ENCODE results near the gene ICE1.
"Not testable (repeated sequence)": the region's sequence is repeated elsewhere in the genome, so short reads cannot be mapped to it uniquely, and the experiment has no call there.

The ICE1 gene

DNA sequence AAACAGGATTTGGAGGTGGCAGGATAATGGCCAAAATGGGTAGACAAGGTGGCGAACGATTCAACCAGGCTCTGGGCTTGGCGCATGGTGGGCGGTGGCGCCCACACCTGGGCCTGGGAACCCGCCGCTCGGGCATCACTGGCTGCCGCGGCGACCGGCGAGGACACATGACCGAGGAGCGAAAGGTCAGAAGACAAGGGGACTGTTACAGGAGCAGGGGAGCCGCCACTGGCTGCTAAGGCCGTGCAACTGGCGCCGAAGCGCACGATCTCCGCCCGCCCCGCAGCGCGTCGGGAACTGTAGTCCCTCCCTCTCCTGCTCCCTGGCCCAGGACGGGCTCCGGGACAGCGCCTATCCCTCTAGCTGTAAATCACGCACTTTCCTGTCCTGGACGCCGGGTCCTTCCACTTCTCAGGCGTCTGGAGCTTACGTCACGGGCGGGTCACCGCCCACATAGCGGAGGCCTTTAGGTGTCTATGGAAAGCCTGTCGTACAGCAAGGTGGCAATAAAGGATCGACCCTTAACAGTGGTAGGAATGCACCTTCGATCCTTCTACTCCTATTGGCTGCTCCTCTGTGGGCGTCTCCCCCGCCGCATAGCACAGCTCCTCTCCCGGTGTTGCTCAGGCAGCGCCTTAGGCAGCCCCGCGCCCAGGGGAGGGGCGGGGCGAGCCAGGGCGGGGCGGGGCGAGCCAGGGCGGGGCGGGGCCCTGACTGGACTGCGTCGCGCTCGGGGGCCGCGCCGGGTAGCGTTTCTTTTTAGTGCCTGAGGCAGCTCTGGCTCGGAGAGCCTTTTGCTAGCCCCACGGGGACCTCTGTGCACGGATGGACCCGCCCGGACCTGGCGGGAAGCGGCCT lies at the start of gene ICE1:
Gene ICE1 (plus strand): TSS at position 717 of the 858 bp plus-strand sequence. CDS start 239 bp downstream, outside the sequence.
- peak; percentile 94 for FAIRE-seq

GRCh38 chr5:5372930-5373329 lies 49.5 kb upstream of the ICE1 start:
- FAIRE-seq: no peak

DNA sequence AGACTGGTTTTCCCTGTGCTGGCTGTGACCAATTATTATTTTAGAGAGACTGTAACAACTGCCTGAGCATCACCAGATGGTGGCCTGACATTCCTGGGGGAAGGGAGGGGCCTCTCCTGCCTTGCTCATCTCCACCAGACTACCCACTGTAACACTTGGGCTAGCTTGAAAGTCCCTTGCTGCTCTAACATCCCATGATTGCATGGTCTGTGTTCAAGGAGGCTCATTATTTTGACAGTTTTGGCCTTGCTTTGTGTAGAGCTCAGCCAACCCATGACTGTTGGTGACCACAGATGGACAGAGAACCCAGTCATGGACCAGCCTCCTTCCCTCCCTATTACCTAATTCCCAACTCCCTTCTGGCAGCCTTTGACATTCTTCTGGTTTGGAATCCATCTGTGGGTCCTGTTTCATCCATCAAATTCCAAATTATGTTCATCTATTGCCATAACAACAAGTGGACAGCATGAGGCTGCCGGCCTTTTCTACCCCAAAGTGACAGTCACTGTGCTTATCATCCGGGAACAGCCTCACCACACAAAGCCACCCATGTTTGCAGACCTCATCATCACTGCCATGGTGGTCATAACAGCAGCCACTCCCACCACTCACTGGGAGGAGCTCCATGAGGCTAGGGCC lies 49.0 kb upstream of the ICE1 start:
- FAIRE-seq: no peak

DNA sequence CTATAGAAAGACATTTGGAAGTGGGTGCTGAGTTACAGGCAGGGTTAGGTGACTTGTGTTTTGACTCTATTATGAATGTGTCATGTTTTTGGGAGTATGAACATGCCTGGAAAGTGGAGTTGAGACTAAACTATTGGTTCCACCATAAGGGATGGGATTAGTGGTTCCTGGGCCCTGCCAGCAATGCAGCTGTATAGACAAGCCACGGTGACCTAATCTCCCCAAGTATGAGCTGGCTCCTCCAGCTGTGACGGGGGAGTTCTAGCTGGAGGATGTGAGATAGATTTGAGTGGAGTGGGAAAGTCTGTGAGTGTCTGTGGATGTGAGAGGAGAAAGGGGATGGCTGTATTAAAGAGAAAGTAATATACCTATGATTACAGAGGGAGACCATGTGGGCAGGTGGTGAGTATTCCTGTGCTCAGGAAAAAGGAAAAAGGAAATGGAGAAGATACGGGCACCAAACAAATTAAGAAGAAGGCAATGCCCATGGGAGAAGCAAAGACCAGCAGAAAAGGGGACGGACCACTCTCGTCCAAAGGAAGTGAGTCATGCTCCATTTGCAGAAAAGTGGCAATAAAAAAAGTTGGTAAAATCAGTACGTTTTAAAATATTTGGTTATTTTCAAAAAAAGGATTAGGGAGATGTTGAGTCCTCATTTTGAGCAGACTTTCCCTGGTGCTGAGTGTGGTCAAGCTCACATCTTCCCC lies 48.3 kb upstream of the ICE1 start:
- no peak for FAIRE-seq

DNA sequence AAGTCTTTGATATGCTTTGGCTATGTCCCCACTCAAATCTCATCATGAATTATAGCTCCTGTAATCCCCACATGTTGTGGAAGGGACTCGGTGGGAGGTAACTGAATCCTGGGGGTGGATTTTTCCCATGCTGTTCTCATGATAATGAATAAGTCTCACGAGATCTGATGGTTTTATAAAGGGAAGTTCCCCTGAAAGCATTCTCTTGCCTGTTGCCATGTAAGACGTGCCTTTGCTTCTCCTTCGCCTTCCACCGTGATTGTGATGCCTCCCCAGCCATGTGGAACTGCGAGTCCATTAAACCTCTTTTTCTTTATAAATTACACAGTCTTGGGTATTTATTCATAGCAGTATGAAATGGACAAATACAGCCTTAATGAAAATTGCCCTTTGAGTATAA lies 44.7 kb upstream of the ICE1 start:
- FAIRE-seq: no peak

DNA sequence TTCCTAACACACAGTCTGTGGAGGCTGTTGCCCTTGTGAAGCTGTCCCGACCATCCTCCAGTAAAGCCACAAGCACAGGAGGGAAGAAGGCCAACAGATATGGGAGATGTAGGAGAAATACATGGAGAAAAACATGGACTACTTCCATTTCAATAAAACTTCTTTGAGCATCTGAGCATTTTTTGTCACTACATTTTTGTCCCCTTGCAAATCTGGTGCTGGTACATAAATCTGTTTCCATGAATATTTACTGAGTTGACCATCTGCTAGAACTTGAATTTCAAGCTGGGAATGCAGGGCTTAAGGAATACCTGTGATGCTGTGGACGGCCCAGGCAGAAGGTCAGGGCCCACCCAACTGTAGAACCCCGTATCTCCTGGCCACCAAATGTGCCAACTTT lies 43.9 kb upstream of the ICE1 start:
- no peak for FAIRE-seq

GRCh38 chr5:5380298-5380697 lies 42.2 kb upstream of the ICE1 start:
- no peak for FAIRE-seq

DNA sequence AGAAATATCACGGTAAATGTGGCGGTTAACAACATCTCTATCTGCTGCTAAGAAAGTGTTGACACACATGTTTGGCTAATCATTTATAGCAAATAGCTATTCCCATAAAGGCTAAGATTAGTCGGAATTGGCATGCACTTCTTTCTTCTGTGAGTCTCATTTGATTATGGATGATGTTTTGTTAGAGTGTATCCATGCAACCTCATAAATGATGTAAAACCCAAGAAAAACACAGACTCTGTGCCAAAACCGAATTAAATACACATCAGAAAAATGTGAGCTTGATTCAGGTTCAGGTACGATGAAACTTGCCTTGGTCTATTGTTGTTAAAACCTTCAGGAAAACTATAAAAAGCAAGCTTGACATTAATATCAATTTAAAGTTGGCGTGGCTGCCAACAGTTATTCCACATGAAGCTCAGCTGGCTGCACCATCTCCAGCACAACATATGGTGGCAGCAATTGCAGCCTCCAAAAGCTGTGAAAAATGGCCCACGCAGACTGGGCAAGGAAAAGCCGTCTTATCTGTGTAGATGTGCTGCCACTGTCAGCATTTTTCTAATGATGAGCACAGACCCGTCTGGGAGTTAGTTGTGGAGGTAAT lies 41.1 kb upstream of the ICE1 start:
- FAIRE-seq: no peak

- FAIRE-seq: no peak
Measured at GRCh38 chr5:5383461-5383860, 39.0 kb upstream of the ICE1 start.

DNA sequence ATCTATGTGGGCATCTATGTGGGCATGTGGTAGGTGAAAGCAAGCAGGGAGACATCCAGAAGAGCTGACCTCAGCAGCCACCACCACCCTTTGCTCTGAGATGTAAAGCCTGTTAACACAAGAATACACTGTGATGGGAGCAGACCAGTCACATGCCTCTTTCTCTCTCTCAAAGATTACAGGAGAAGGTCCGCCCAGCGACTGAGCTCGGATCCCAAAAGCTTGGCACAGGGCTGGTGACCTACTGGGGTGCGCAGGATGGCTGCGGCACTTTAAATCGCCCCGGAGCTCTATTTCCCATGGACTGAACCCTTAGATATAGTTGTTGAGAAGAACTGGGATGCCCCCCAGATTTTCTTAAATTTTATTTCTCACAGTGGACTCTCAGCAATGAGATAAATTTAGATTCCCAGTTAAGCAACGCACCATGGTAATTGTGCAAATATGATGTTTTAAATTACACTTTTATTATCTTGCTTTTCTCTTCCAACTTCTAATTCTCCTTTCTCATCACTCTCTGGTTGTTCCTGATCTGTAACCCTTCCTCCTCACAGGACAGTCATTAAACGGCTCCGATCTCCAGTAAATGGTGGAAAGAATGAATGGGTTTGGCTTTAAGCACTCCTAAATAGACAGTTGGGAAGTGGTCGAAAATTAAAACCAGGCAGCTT lies 37.7 kb upstream of the ICE1 start:
- no peak for FAIRE-seq

GRCh38 chr5:5385331-5385662 lies 37.2 kb upstream of the ICE1 start:
- FAIRE-seq: no peak

DNA sequence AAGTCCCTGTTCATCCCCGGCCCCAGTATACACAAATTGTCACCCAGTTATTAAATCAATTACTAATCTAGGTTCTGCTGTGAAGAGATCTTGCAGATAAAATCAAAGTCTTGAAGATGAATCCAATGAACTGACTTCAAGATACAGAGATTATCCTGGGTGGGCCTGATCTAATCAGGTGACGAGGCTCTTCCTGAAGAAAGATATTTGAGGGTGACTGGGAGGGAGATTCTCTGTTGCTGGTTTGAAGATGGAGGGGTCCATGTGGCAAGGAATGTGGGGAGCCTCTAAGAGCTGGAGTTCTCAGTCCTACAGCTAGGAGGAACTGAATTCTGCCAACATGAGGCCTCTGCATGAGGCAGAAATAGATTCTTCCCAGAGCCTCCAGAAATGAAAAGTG lies 36.1 kb upstream of the ICE1 start:
- no peak for FAIRE-seq

GRCh38 chr5:5387192-5387591 lies 35.3 kb upstream of the ICE1 start:
- no peak for FAIRE-seq

GRCh38 chr5:5387777-5388176 lies 34.7 kb upstream of the ICE1 start:
- FAIRE-seq: no peak

GRCh38 chr5:5390121-5390869 lies 32.2 kb upstream of the ICE1 start:
- not testable (repeated sequence) for FAIRE-seq

DNA sequence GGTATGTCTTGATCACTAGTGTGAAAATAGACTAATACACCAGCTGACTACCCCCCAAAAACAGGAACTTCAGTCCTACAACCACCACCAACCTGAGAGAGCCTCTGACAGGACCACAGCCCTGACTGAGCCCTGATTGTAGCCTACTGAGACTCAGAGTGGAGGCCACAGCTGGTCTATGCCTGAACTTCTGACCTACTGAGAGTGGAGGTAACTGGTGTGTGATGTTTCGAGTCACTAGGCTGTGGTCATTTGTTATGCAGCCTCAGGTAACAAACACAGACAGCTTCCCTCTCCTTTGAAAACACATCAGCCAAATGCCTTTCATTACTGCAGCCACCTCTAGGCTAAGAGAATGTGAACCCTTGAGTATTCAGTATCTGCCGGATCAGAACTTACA lies 30.0 kb upstream of the ICE1 start:
- FAIRE-seq: not testable (repeated sequence)

DNA sequence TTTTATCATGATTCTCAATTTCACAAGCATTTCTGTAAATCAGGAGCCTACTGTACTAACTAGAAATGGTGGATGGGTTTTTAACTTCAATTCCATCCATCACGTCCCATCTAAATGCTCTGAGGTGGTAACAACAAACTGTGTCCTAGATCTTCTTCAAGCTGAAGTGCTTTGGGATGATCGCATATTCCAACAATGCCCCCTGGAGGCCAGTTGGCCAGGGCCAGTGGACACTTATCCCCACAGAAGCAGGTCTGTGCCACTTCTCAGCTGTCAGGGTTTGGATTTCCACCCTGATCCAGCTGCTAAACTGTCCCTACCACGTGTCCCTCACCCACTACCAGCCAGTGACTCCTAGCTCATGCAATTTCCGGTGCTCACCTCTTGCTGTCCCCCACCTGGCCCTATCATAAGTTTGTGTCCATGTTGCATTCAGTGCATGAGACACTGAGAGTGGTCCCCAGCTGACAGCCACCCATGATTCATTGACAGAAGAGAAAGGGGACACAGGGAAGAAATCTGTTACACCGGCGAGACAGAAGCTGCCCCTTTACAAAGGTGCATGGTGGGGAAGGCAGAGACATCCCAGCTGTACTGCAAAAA lies 28.0 kb upstream of the ICE1 start:
- FAIRE-seq: not testable (repeated sequence)

GRCh38 chr5:5395093-5395492 lies 27.4 kb upstream of the ICE1 start:
- FAIRE-seq: not testable (repeated sequence)

- no peak for FAIRE-seq
Measured at GRCh38 chr5:5398071-5398470, 24.4 kb upstream of the ICE1 start.

- no peak for FAIRE-seq
Measured at GRCh38 chr5:5401095-5401494, 21.4 kb upstream of the ICE1 start.

GRCh38 chr5:5403741-5404140 lies 18.7 kb upstream of the ICE1 start:
- no peak for FAIRE-seq

- FAIRE-seq: no peak
Measured at GRCh38 chr5:5404381-5404780, 18.1 kb upstream of the ICE1 start.
